Mesothelial cell of epicardium (in vitro differentiated cells): ENCODE results near the gene TOB1. TPM values are rescaled to one million over a fixed set of nuclear protein-coding genes. Genes with fewer than 3 reads are reported as not detected.
"Not testable (repeated sequence)": the region's sequence is repeated elsewhere in the genome, so short reads cannot be mapped to it uniquely, and the experiment has no call there.

Experiments used
- DNase-seq, 2 experiments: peaks; one replicate each; pipeline ENCODE4 v3.0.0; 2021; ENCODE audit warnings: low spot score in 2 of 2; ENCODE audit not compliant: unreplicated experiment in 2 of 2
- H3K27ac Mint-ChIP-seq: 2 replicates; pipeline ENCODE4 v1.8.0; 2021; ENCODE audit warnings: mixed read lengths
- H3K27me3 Mint-ChIP-seq: 2 replicates; pipeline ENCODE4 v1.8.0; 2021; ENCODE audit warnings: low read depth, mixed read lengths
- H3K36me3 Mint-ChIP-seq: 2 replicates; pipeline ENCODE4 v1.8.0; 2021; ENCODE audit warnings: mixed read lengths
- H3K4me1 Mint-ChIP-seq: 2 replicates; pipeline ENCODE4 v1.8.0; 2021; ENCODE audit warnings: mixed read lengths
- H3K4me3 Mint-ChIP-seq: 2 replicates; pipeline ENCODE4 v1.8.0; 2021; ENCODE audit warnings: mild to moderate bottlenecking, moderate library complexity, mixed read lengths
- H3K9me3 Mint-ChIP-seq: 2 replicates; pipeline ENCODE4 v1.8.0; 2021; ENCODE audit warnings: mixed read lengths
- CTCF ChIP-seq: fragments of 200-600 bp; sonication (generic); IDR thresholded peaks from one replicate; pipeline ENCODE4 v1.5.0; 2021; ENCODE audit warnings: antibody characterized with exemption; ENCODE audit not compliant: unreplicated experiment
- total RNA-seq: library from RNA; stranded (reverse); gene quantifications from 3 replicates; pipeline ENCODE4 v1.2.1, GENCODE V29; 2021

The TOB1 gene
- total RNA-seq, 1 donor from 2014 or later: 29.4 TPM

GRCh38 chr17:50899559-50900319 lies 33.6 kb upstream of the TOB1 start:
- no peak for TF ChIP-seq CTCF
- DNase-seq: no peak
- Mint-ChIP-seq H3K4me3 (no peak overlapping the region), H3K27ac (peak overlapping the region; percentile 85), H3K9me3 (no peaks in the 10 kb centered on the region), H3K27me3 (no peaks in the 10 kb centered on the region), H3K4me1 (peaks cover 30% of the 10 kb centered on the region), H3K36me3 (no peaks in the 10 kb centered on the region)

GRCh38 chr17:50899005-50899460 lies 32.9 kb upstream of the TOB1 start:
- Mint-ChIP-seq H3K36me3 (no peaks in the 10 kb centered on the region), H3K9me3 (no peaks in the 10 kb centered on the region), H3K27ac (no peak overlapping the region)

GRCh38 chr17:50898369-50899004 lies 32.3 kb upstream of the TOB1 start:
- no peak overlapping the region for H3K4me3 Mint-ChIP-seq
- no peak for TF ChIP-seq CTCF
- H3K27ac Mint-ChIP-seq: no peak overlapping the region
- no peaks in the 10 kb centered on the region for H3K36me3 Mint-ChIP-seq
- H3K9me3 Mint-ChIP-seq: no peaks in the 10 kb centered on the region
- H3K4me1 Mint-ChIP-seq: peaks cover 23% of the 10 kb centered on the region
- no peaks in the 10 kb centered on the region for H3K27me3 Mint-ChIP-seq
- DNase-seq: no peak

More at GRCh38 chr17:50899005-50899460, 32.9 kb upstream of the TOB1 start:
- H3K4me3 Mint-ChIP-seq: no peak overlapping the region
- no peak for TF ChIP-seq CTCF
- H3K4me1 Mint-ChIP-seq: peaks cover 25% of the 10 kb centered on the region
- DNase-seq: no peak
- no peaks in the 10 kb centered on the region for H3K27me3 Mint-ChIP-seq

- not testable (repeated sequence) for DNase-seq, H3K27me3 Mint-ChIP-seq, H3K4me1 Mint-ChIP-seq, H3K9me3 Mint-ChIP-seq, H3K36me3 Mint-ChIP-seq, H3K27ac Mint-ChIP-seq, H3K4me3 Mint-ChIP-seq
Observed at GRCh38 chr17:50894513-50894912, 28.4 kb upstream of the TOB1 start.

- peak overlapping the region; percentile 13 for H3K27ac Mint-ChIP-seq
- peaks cover 7% of the 10 kb centered on the region for H3K4me1 Mint-ChIP-seq
- H3K36me3 Mint-ChIP-seq: no peaks in the 10 kb centered on the region
- no peaks in the 10 kb centered on the region for H3K9me3 Mint-ChIP-seq
- H3K4me3 Mint-ChIP-seq: no peak overlapping the region
- H3K27me3 Mint-ChIP-seq: no peaks in the 10 kb centered on the region
- no peak for TF ChIP-seq CTCF
- no peak for DNase-seq
Observed at GRCh38 chr17:50893183-50893993, 27.2 kb upstream of the TOB1 start.
